Stimulated activated CD4-positive, alpha-beta T cell treated with anti-CD3 and anti-CD28 coated beads, Interleukin-1b, Interleukin-23, amount 100 ng/mL, for 24 hours (primary cell): ENCODE data around the gene EIF2AK2.
A peak's percentile ranks its signal among the peaks of the same experiment; 100 is the strongest.

Source experiments
- DNase-seq, 4 experiments: peaks; one replicate each; pipeline ENCODE4 v3.0.0-alpha.2; 2020; ENCODE audit warnings: low read depth in 4 of 4, low spot score in 1 of 4

Gene EIF2AK2

GRCh38 chr2:37104178-37104577 is 52.6 kb downstream of the EIF2AK2 start:
- DNase-seq: no peak

GRCh38 chr2:37102588-37102987 is 54.2 kb downstream of the EIF2AK2 start:
- DNase-seq: no peak

- no peak for DNase-seq
Observed at GRCh38 chr2:37100054-37100453, 56.7 kb downstream of the EIF2AK2 start.

- no peak for DNase-seq
Observed at GRCh38 chr2:37098416-37099118, 58.2 kb downstream of the EIF2AK2 start.

DNA sequence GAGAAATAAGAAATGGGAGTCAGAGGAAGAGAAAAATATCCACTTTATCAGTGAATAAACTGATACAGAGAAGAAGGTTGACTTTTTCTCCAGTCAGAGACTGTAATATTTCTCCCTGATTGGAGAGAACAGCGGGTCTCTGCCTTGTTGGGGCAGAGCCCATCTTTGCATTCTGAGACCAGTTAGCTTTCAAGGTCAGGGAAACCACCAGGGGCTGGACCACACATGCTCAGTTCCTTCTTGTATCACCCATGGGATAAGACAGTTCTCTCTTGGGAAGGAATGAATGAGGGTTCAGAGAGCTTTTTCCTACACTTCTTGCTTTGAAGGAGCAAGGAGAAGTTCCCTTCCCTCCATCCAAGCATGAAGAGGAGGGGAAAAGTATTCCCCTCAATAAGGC is 60.2 kb downstream of the EIF2AK2 start:
- no peak for DNase-seq

DNA sequence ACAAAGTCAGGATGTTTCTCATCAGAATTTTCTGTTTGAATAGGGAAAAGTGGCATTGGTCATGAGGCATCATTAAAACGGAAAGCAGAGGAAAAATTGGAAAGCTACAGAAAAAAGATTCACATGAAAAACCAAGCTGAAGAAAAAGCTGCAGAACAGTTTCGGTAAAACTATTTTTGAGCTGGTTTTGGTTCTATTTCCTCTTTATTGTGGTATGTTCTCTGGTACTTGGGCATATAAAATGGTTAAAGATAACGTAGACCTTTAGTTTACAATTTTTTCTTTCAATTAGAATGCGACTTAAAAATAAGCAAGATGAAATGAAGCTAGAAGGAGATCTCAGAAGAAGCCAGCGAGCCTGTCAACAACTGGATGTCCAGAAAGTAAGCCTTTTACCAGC is 64.9 kb downstream of the EIF2AK2 start:
- no peak for DNase-seq

DNA sequence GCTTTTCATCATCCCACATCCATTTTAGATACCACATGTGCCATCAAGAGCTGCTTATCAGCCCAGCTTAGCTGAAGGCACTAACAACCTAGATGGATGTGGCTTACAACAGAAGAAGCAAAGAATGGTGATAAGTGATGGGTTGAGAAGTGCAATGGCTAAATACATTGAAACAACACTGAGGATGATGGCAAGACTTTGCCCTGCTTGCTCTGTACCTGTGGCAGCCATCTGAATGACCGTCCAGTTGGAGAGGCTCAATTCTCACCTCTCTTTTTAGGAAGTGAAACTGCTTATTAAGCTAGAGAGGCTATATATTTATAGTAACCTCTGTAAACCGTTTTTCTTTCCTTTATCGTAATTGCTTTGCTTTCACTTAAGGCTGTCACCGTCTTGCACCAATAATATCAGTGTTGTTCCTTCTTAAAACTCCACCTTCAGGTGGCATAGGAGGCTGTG is 66.7 kb downstream of the EIF2AK2 start:
- no peak for DNase-seq

DNA sequence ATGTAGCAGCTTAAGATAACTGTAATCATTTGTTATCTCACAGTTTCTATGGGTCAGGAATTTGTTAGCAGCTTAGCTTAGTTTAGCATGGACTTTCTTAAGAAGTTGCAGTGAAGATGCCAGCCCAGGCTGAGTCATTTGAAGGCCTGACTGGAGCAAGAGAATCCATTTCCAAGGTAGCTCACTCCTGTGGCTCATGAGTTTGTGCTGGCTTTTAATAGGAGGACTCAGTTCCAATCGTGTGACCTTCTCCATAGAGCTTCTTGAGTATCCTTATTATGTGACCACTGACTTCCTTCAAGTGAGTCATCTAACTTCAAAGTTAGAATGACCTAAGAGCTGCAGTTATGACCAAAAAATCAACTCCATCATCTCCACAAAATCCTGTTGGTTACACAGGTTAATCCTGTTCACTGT is 71.0 kb downstream of the EIF2AK2 start:
- DNase-seq: no peak

DNA sequence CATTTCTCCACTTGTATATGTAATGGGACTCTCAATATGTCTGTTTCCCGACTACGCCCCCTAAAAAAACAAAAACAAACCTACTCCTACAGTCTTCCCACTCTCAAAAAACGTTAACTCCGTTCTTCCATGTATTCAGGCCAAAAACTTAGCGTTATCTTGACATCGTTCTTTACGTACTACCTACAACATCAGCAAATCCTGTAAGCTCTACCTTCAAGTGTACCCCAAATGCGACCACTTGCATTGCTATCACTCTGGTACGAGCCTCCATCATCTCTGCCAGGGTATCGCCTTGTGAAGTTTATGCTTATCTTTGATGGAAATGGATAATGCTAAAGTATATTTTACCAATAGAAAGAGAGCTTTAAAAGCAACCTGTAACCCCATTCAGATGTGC is 72.0 kb downstream of the EIF2AK2 start:
- DNase-seq: no peak

DNA sequence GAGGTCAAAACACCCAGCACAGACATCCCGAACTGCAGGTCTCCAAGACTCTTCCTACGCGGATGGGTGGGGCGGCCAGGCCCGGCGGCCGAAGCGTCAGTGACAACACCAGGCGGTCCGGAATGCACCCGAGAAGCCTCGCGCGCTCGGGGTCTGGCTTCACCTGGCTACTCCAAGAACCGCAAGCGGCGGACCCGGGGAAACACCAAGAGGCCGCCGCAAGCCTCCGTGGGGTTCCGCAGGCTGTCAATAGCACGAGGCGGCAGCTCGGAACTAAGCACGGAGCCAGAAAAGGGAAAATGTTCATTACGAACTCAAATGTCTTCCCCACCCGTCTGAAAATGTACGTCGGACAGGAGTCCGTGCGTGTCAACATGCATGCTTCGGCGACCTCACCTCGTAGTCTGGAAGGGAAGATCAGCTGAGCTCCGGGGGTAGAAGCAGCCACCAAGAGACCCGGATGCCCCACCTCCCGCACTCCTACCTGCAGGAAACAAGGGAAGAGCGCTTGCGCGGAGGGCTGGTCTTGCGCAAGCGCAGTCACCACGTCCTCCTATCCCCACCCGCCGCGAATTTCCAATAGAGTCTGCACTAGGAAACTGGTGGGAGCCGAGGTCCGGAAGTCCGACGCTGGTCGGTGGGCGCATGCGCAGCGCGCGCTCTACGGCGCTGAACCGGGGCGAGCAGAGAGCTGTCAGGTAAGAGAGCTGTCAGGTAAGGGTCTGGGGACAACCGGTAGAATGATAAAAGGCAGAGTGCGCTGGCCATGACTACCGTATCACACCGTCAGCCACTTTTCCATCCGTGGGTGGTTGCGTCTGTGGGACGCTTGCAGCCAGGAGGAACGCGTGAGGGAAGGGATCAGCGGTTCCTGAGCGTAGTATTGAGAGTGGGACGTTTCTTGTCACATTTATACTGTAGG is 72.6 kb downstream of the EIF2AK2 start, which contains the start of the genes GPATCH11 and HEATR5B:
Gene GPATCH11, plus strand, starts transcription at position 646 of the 922 bp plus-strand sequence. CDS start 3,864 bp downstream, outside the sequence.
Gene HEATR5B, minus strand, starts transcription at position 500 of the 922 bp plus-strand sequence. CDS start 958 bp downstream, outside the sequence.
- peak; percentile 80 to 89 (median 84) for DNase-seq

DNA sequence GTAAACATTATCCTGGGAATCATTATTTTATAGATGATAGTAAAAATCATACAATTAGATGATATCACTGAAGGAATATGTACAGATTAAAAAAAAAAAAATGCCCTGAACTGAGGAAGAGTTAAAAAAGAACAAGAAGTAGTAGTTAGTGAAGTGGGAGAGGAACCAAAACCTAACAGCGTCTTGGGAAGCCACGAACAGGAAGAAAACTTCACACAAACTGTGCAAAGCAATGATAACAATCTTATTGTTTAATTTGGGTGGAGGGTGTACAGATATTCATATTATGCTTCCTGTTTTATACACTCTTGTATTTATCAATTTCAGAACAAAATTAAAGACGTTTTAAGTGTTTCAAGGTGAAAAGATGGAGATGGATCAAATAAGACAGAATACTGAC is 76.1 kb downstream of the EIF2AK2 start:
- DNase-seq: no peak

- DNase-seq: no peak
Observed at GRCh38 chr2:37080266-37080665, 76.5 kb downstream of the EIF2AK2 start.

DNA sequence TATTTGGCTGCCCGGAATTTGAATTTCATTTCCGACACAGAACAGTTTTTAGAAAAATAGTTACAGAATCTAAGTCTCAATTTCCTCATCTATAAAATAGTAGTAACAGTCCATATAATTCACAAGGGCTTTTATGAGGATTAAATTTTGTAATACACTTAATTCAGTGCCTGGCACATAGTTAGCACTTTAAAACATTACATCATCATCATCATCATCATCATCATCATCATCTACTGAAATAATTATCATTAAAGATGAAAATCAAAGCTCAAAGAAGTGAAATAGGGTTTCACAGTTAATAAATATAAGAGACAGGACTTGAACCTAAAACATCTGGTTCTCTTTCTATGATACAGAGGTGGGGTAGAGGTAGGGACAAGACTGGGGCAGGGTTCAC is 85.8 kb downstream of the EIF2AK2 start:
- DNase-seq: no peak

- DNase-seq: no peak
Observed at GRCh38 chr2:37068686-37069085, 88.1 kb downstream of the EIF2AK2 start.

DNA sequence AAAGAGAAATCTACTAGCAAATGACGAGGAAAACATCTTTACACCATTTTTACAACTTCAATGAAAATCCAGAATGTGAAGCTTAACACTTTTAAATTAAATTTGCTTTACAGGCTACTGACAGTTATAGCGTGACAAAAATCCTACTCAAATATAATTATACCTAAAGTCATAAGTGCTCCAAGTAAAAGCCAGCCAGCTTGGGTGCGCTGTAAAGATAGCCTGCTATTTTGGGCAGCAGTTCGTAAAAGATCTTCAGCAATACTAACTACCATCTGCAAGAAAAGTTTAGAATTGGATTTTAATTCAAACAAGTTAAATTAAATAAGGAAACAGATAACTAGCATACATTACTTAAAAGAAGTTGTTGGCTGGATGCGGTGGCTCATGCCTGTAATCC is 95.0 kb downstream of the EIF2AK2 start:
- no peak for DNase-seq

DNA sequence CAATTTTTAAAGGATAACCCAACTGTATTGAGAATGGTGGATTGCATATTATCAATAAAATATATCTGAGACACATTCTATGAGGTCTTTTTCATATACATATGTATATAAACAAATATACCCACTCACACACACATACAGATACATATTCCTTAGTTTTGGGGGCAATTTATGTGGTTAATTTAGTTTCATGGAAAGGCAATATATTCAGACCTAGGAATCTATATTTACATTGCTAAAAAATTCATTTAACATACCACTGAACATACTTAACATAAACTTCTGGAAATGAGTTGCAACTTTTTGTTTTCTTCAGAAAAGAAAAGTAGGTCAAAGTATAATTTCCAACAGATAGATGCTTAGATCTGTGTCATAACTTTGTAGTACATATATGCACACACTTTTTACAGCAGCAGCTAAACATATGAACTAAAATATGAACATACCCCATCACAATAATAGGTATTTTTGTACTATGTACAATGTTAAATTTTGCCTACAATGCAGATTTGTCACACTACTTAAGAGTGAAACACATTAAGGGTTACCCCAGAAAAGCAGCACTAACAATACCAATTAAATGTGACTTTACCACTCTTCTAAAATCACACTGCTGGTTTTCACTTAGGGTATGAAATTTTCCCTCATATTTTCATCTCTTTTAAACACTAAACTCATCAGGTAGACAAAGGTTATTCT is 95.6 kb downstream of the EIF2AK2 start:
- DNase-seq: no peak

- no peak for DNase-seq
Observed at GRCh38 chr2:37060446-37060845, 96.3 kb downstream of the EIF2AK2 start.

DNA sequence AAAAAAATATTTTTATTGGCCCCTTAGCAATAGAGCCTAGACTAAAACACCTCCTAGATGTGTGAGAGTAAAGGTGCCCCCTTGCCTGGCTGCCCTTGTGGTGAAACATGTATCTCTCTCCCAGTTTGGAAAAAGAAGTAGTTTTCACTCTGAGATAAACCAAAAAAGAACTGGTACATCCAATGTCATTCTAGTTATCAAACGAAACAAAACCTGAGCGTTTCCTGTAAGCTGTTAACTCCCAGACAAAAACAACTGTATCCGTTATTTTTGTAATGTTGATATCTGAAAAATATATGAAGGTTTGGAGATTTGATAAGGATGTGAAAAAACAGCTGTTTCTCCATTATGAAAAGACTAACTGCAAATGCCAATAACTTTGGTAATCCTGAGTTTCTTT is 96.9 kb downstream of the EIF2AK2 start:
- no peak for DNase-seq

GRCh38 chr2:37052600-37053332 is 104.0 kb downstream of the EIF2AK2 start:
- no peak for DNase-seq
